ENCODE results near the gene KLK15.

The KLK15 gene

DNA sequence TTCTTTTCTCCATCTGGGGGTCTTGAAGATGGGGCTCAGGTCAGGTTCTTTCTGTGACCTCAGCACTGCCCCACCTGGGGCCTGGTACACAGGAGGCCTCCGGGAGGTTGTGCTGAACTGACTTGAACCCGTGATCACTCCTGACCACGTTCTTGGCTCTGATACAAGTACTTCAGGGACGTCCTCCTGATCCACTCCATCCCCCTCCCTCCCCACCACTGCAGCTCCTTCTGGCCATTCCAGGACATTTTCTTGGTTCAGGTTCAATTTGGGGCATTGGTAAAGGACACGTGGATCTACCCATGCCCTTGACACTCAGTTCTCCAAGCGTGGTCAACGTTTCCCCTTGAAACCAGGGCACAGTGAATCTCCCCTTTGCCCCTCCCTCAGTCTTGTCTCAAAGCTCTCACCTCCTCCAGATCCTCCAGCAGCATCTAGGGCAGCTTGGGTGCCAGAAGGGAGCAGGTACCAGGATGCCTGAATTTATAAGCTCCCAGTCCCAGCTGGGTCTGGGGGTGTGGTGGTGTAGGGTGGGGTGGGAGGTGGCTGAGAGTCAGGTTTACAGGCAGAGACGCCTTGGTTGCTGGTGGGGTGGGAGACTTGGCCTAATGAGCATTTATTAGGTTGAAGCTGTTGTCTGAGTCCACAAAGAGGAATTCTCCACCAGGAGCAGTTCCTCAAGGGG lies at the start of gene KLK15:
KLK15 (minus strand) TSS at position 458 of the 685 bp plus-strand sequence. CDS start 2,082 bp downstream, outside the sequence.
- DNase-seq (ENCODE audit: low read depth in 2 of 2), result no peak

DNA sequence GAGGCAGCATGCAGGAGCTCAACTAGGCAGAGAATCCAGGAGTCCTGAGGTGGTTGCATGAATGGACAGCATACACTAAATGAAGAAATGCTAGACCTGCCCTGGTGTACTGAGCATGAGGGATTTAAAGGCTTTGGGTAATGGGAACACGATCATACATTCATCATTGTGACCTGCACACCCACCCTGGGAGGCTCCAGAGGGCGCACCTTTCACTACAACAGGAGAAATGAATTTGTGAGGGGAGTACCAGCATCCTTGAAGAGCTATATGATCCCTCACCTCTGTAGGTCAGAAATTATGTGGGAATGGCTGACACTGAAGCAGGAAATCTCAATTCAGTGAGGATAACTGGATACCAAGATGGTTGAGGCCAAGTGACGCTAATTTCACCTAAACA lies 48.8 kb upstream of the KLK15 start:
- DNase-seq (ENCODE audit: low read depth in 2 of 2), result no peak

DNA sequence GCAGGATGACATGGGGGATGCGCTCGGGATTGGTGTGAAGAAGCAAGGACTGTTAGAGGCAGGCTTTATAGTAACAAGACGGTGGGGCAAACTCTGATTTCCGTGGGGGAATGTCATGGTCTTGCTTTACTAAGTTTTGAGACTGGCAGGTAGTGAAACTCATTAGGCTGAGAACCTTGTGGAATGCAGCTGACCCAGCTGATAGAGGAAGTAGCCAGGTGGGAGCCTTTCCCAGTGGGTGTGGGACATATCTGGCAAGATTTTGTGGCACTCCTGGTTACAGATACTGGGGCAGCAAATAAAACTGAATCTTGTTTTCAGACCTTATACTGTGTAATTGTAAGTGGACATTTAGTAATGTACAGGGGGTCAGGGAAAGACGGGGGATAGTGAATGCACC lies 46.9 kb upstream of the KLK15 start:
- DNase-seq (ENCODE audit: low read depth in 2 of 2), result no peak

DNA sequence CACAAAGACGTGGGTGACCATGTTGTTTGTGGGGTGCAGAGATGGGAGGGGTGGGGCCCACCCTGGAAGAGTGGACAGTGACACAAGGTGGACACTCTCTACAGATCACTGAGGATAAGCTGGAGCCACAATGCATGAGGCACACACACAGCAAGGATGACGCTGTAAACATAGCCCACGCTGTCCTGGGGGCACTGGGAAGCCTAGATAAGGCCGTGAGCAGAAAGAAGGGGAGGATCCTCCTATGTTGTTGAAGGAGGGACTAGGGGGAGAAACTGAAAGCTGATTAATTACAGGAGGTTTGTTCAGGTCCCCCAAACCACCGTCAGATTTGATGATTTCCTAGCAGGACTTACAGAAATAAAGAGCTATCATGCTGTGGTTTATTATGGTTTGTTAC lies 45.5 kb upstream of the KLK15 start:
- DNase-seq (ENCODE audit: low read depth in 2 of 2), result no peak

- DNase-seq (ENCODE audit: low read depth in 2 of 2), result no peak
Measured at GRCh38 chr19:50877338-50877737, 44.0 kb upstream of the KLK15 start.

DNA sequence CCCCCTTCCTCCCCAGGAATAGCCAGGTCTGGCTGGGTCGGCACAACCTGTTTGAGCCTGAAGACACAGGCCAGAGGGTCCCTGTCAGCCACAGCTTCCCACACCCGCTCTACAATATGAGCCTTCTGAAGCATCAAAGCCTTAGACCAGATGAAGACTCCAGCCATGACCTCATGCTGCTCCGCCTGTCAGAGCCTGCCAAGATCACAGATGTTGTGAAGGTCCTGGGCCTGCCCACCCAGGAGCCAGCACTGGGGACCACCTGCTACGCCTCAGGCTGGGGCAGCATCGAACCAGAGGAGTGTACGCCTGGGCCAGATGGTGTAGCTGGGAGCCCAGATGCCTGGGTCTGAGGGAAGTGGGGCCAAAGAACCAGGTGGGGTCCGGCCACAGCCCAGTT lies 43.1 kb upstream of the KLK15 start:
- no peak for DNase-seq (ENCODE audit: low read depth in 2 of 2)

- no peak for DNase-seq (ENCODE audit: low read depth in 2 of 2)
Measured at GRCh38 chr19:50875795-50876422, 42.5 kb upstream of the KLK15 start.

GRCh38 chr19:50874211-50874610 lies 40.8 kb upstream of the KLK15 start:
- no peak for DNase-seq (ENCODE audit: low read depth in 2 of 2)

DNA sequence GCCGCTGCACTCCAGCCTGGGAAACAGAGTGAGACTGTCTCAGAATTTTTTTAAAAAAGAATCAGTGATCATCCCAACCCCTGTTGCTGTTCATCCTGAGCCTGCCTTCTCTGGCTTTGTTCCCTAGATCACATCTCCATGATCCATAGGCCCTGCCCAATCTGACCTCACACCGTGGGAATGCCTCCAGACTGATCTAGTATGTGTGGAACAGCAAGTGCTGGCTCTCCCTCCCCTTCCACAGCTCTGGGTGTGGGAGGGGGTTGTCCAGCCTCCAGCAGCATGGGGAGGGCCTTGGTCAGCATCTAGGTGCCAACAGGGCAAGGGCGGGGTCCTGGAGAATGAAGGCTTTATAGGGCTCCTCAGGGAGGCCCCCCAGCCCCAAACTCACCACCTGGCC lies 39.7 kb upstream of the KLK15 start, which contains the start of gene KLK2:
KLK2 (plus strand) TSS at position 384 of the 400 bp plus-strand sequence. CDS start 35 bp downstream, outside the sequence.
- no peak for DNase-seq (ENCODE audit: low read depth in 2 of 2)

GRCh38 chr19:50870417-50871089 lies 37.2 kb upstream of the KLK15 start:
- DNase-seq (ENCODE audit: low read depth in 2 of 2), result no peak

GRCh38 chr19:50869479-50869878 lies 36.1 kb upstream of the KLK15 start:
- no peak for DNase-seq (ENCODE audit: low read depth in 2 of 2)

DNA sequence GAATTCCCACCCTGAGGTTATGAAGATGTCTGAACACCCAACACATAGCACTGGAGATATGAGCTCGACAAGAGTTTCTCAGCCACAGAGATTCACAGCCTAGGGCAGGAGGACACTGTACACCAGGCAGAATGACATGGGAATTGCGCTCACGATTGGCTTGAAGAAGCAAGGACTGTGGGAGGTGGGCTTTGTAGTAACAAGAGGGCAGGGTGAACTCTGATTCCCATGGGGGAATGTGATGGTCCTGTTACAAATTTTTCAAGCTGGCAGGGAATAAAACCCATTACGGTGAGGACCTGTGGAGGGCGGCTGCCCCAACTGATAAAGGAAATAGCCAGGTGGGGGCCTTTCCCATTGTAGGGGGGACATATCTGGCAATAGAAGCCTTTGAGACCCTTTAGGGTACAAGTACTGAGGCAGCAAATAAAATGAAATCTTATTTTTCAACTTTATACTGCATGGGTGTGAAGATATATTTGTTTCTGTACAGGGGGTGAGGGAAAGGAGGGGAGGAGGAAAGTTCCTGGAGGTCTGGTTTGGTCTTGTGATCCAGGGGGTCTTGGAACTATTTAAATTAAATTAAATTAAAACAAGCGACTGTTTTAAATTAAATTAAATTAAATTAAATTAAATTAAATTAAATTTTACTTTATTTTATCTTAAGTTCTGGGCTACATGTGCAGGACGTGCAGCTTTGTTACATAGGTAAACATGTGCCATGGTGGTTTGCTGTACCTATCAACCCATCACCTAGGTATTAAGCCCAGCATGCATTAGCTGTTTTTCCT lies 28.3 kb upstream of the KLK15 start:
- no peak for DNase-seq (ENCODE audit: low read depth in 2 of 2)

GRCh38 chr19:50861010-50861409 lies 27.6 kb upstream of the KLK15 start:
- DNase-seq (ENCODE audit: low read depth in 2 of 2), result no peak

DNA sequence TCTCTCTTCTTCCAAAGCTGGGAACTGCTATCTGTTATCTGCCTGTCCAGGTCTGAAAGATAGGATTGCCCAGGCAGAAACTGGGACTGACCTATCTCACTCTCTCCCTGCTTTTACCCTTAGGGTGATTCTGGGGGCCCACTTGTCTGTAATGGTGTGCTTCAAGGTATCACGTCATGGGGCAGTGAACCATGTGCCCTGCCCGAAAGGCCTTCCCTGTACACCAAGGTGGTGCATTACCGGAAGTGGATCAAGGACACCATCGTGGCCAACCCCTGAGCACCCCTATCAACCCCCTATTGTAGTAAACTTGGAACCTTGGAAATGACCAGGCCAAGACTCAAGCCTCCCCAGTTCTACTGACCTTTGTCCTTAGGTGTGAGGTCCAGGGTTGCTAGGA lies 26.5 kb upstream of the KLK15 start:
- DNase-seq (ENCODE audit: low read depth in 2 of 2), result no peak

DNA sequence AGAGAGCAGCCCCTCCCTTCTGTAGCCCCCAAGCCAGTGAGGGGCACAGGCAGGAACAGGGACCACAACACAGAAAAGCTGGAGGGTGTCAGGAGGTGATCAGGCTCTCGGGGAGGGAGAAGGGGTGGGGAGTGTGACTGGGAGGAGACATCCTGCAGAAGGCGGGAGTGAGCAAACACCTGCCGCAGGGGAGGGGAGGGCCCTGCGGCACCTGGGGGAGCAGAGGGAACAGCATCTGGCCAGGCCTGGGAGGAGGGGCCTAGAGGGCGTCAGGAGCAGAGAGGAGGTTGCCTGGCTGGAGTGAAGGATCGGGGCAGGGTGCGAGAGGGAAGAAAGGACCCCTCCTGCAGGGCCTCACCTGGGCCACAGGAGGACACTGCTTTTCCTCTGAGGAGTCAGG lies 25.5 kb upstream of the KLK15 start:
- no peak for DNase-seq (ENCODE audit: low read depth in 2 of 2)

DNA sequence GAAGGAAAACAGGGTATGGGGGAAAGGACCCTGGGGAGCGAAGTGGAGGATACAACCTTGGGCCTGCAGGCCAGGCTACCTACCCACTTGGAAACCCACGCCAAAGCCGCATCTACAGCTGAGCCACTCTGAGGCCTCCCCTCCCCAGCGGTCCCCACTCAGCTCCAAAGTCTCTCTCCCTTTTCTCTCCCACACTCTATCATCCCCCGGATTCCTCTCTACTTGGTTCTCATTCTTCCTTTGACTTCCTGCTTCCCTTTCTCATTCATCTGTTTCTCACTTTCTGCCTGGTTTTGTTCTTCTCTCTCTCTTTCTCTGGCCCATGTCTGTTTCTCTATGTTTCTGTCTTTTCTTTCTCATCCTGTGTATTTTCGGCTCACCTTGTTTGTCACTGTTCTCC lies 24.0 kb upstream of the KLK15 start:
- no peak for DNase-seq (ENCODE audit: low read depth in 2 of 2)

GRCh38 chr19:50854636-50855410 lies 21.4 kb upstream of the KLK15 start, which contains the start of gene KLK3:
Gene KLK3, plus strand, starts transcription at chr19:50854915. Its CDS starts 41 bp downstream, at chr19:50854956.
- no peak for DNase-seq (ENCODE audit: low read depth in 2 of 2)

DNA sequence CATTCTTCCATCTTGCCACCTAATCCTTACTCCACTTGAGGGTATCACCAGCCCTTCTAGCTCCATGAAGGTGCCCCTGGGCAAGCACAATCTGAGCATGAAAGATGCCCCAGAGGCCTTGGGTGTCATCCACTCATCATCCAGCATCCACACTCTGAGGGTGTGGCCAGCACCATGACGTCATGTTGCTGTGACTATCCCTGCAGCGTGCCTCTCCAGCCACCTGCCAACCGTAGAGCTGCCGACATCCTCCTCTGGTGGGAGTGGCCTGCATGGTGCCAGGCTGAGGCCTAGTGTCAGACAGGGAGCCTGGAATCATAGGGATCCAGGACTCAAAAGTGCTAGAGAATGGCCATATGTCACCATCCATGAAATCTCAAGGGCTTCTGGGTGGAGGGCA lies 18.2 kb upstream of the KLK15 start:
- DNase-seq (ENCODE audit: low read depth in 2 of 2), result no peak

DNA sequence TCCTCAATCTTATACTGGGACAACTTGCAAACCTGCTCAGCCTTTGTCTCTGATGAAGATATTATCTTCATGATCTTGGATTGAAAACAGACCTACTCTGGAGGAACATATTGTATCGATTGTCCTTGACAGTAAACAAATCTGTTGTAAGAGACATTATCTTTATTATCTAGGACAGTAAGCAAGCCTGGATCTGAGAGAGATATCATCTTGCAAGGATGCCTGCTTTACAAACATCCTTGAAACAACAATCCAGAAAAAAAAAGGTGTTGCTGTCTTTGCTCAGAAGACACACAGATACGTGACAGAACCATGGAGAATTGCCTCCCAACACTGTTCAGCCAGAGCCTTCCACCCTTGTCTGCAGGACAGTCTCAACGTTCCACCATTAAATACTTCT lies 17.4 kb upstream of the KLK15 start:
- DNase-seq (ENCODE audit: low read depth in 2 of 2), result no peak

DNA sequence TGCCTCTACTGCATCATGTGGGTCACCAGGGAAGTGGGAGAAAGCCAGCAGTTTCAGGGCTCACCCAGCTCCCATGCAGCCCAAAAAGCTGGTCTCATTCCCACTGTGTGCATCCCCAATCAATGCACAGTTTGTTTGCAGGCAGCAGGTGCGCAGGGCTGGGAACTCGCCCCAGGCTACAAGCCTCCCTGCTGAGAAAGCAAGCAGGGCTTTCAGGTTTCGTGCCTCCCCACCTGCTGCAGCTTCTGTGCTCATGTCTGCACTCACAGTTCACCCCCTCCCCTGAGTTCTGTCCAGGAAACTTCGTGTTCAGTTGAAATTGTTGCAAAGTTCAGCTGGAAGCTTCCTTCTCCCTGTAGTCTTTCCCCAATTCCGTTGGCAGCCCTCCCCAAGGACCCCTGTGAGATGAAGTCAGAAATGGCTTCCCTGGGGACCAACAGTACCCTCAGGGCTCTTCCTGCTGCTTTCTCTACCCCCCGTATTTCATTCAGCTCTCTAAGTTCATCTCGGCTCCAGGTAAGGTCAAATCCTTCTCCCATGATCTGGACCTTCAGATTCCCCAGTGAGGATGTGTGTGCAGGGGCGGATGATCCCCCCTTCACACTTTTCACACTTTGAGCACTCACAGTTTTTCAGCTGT lies 11.0 kb upstream of the KLK15 start:
- DNase-seq (ENCODE audit: low read depth in 2 of 2), result no peak

GRCh38 chr19:50843701-50844221 lies 10.4 kb upstream of the KLK15 start:
- DNase-seq (ENCODE audit: low read depth in 2 of 2), result no peak

Data from fibroblast of skin of left biceps (primary cell).